ENCODE data around the gene TRIM34. TPM values are rescaled to one million over a fixed set of nuclear protein-coding genes. Genes with fewer than 3 reads are reported as not detected.

The TRIM34 gene
- total RNA-seq, 4 donors from 2014 or later: 7.0 to 11.1 (median 7.6) TPM

DNA sequence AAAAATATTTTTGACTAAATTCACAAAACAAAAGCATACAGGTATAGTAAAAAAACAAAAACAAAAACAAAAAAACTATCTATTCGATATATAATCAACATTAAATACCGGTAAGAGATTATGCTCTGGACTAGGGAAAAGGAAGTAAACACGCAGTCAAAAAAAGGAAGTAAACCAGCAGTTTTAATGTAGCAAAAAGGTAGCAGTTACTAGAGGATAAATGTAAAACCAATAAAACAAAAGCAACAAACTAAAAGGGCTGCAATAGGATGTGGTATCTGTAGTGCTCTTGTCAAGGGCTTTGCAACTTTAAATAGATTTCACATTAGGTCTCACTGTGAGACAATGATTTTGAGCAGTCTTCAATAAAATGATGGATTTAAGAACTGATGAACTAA is 67.2 kb downstream of the TRIM34 start:
- TF ChIP-seq, protein P1, sequence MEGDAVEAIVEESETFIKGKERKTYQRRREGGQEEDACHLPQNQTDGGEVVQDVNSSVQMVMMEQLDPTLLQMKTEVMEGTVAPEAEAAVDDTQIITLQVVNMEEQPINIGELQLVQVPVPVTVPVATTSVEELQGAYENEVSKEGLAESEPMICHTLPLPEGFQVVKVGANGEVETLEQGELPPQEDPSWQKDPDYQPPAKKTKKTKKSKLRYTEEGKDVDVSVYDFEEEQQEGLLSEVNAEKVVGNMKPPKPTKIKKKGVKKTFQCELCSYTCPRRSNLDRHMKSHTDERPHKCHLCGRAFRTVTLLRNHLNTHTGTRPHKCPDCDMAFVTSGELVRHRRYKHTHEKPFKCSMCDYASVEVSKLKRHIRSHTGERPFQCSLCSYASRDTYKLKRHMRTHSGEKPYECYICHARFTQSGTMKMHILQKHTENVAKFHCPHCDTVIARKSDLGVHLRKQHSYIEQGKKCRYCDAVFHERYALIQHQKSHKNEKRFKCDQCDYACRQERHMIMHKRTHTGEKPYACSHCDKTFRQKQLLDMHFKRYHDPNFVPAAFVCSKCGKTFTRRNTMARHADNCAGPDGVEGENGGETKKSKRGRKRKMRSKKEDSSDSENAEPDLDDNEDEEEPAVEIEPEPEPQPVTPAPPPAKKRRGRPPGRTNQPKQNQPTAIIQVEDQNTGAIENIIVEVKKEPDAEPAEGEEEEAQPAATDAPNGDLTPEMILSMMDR (IDR thresholded peaks at IDR 0.05): no peak
- no peak for TF ChIP-seq POLR2A (IDR thresholded peaks at IDR 0.05)
- H3K4me3 ChIP-seq (replicated peaks in 1 of 3): no peak overlapping the region
- H3K4me1 ChIP-seq: peaks cover 5 to 7% of the 10 kb centered on the region in 2 donors
- no peaks in the 10 kb centered on the region for H3K36me3 ChIP-seq
- no peaks in the 10 kb centered on the region for H3K9me3 ChIP-seq
- no peaks in the 10 kb centered on the region for H3K27me3 ChIP-seq
- 76 to 80% methylated on average over 3 of the region's 3 CpGs for whole genome bisulfite sequencing, 2 donors
- intact Hi-C loops (cut with DNase I): no loop called here
- DNase-seq: no peak
- H3K27ac ChIP-seq: no peak overlapping the region

Other genes with a start within 250 kb of the TRIM34 start
- not detected for gene OR51M1, start 241.2 kb upstream of the TRIM34 start, total RNA-seq
- not detected for gene OR51Q1, start 202.9 kb upstream of the TRIM34 start, total RNA-seq
- under 1 TPM in 2 of 4 donors, not detected in 2; 0.33 to 0.93 TPM for gene OR51I1, start 183.5 kb upstream of the TRIM34 start, total RNA-seq
- not detected for gene OR51I2, start 175.7 kb upstream of the TRIM34 start, total RNA-seq
- not detected for gene OR52D1, start 136.3 kb upstream of the TRIM34 start, total RNA-seq
- gene UBQLN3, start 115.0 kb upstream of the TRIM34 start, total RNA-seq: 1 to 10 TPM in 3 of 4 donors, under 1 TPM in 1; 0.56 to 2.0 (median 1.6) TPM
- 1 to 10 TPM in 2 of 4 donors, under 1 TPM in 2; 0.54 to 2.0 (median 0.87) TPM for gene UBQLNL, start 108.3 kb upstream of the TRIM34 start, total RNA-seq
- gene OR52H1, start 76.5 kb upstream of the TRIM34 start, total RNA-seq: 1 to 10 TPM in 3 of 4 donors, under 1 TPM in 1; 0.78 to 2.8 (median 1.1) TPM
- gene OR52B6, start 44.1 kb upstream of the TRIM34 start, total RNA-seq: not detected
- gene TRIM6, start 28.4 kb upstream of the TRIM34 start, total RNA-seq: 1 to 10 TPM; 7.1 to 9.6 (median 9.2) TPM
- 10 to 100 TPM; 20.8 to 61.5 (median 43.3) TPM for gene TRIM5, start 60.1 kb downstream of the TRIM34 start, total RNA-seq
- 10 to 100 TPM; 20.1 to 45.0 (median 28.1) TPM for gene TRIM22, start 64.8 kb downstream of the TRIM34 start, total RNA-seq
- gene OR56B1, start 111.4 kb downstream of the TRIM34 start, total RNA-seq: not detected
- gene OR52N4, start 129.2 kb downstream of the TRIM34 start, total RNA-seq: under 1 TPM in 2 of 4 donors, not detected in 2; 0.45 to 0.83 TPM
- gene OR52N5, start 158.4 kb downstream of the TRIM34 start, total RNA-seq: not detected
- gene OR52N1, start 166.3 kb downstream of the TRIM34 start, total RNA-seq: not detected
- not detected for gene OR52N2, start 183.9 kb downstream of the TRIM34 start, total RNA-seq
- gene OR52E6, start 216.9 kb downstream of the TRIM34 start, total RNA-seq: not detected
- gene OR52E8, start 232.7 kb downstream of the TRIM34 start, total RNA-seq: not detected

Measured in thyroid gland (tissue), 4 donors.